SK-N-SH (cell line): Measurements from ENCODE around the gene PARS2.

ENCODE experiments used
- CHD2 ChIP-seq: fragments of 150-350 bp; IDR thresholded peaks from 2 replicates; pipeline ENCODE4 v1.6.1; 2018; ENCODE audit warnings: low read length; ENCODE audit not compliant: partially characterized antibody
- FOXM1 ChIP-seq: IDR thresholded peaks from 2 replicates; pipeline ENCODE4 v1.4.0; 2012; ENCODE audit warnings: low read depth, mild to moderate bottlenecking
- GABPA ChIP-seq: IDR thresholded peaks from 2 replicates; pipeline ENCODE4 v1.4.0; 2012; ENCODE audit warnings: low read depth, mild to moderate bottlenecking
- MXI1 ChIP-seq: IDR thresholded peaks from 2 replicates; pipeline ENCODE4 v1.6.1; 2012; ENCODE audit warnings: mild to moderate bottlenecking, low read depth, low read length, improper control_type of control experiment
- POLR2AphosphoS5 ChIP-seq: IDR thresholded peaks from 2 replicates; pipeline ENCODE4 v1.6.1; 2012; ENCODE audit warnings: low read depth, low read length
- SMC3 ChIP-seq: IDR thresholded peaks from 2 replicates; pipeline ENCODE4 v1.6.1; 2012; ENCODE audit warnings: low read depth, low read length, improper control_type of control experiment
- TAF1 ChIP-seq: IDR thresholded peaks from 2 replicates; pipeline ENCODE4 v1.6.1; 2012; ENCODE audit warnings: low read depth, mild to moderate bottlenecking, low read length, moderate library complexity, borderline replicate concordance
- TCF12 ChIP-seq: IDR thresholded peaks from 2 replicates; pipeline ENCODE4 v1.4.0; 2012
- TF ChIP-seq, protein P1 (sequence below): IDR thresholded peaks from 2 replicates; pipeline ENCODE4 v1.4.0; 2012; ENCODE audit warnings: low read depth
- TF ChIP-seq, protein P2 (sequence below): fragments of 150-350 bp; IDR thresholded peaks from 2 replicates; pipeline ENCODE4 v1.6.1; 2017; ENCODE audit warnings: antibody characterized with exemption, low read length, low read depth, borderline replicate concordance
- TF ChIP-seq, protein P3 (sequence below): fragments of 200-600 bp; sonication (generic); IDR thresholded peaks from 2 replicates; pipeline ENCODE4 v1.6.1; 2017; ENCODE audit warnings: antibody characterized with exemption, mild to moderate bottlenecking, moderate library complexity
- TF ChIP-seq, protein P4 (sequence below): IDR thresholded peaks from 2 replicates; pipeline ENCODE4 v1.6.1; 2012; ENCODE audit warnings: mild to moderate bottlenecking, low read depth, low read length, moderate library complexity

- TF ChIP-seq GABPA (no peak), FOXM1 (no peak), CHD2 (no peak), TCF12 (no peak), TAF1 (no peak), MXI1 (no peak), POLR2AphosphoS5 (no peak), SMC3 (no peak)
- TF ChIP-seq, protein P1, sequence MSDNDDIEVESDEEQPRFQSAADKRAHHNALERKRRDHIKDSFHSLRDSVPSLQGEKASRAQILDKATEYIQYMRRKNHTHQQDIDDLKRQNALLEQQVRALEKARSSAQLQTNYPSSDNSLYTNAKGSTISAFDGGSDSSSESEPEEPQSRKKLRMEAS: no peak
- TF ChIP-seq, protein P2, sequence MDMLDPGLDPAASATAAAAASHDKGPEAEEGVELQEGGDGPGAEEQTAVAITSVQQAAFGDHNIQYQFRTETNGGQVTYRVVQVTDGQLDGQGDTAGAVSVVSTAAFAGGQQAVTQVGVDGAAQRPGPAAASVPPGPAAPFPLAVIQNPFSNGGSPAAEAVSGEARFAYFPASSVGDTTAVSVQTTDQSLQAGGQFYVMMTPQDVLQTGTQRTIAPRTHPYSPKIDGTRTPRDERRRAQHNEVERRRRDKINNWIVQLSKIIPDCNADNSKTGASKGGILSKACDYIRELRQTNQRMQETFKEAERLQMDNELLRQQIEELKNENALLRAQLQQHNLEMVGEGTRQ: no peak
- TF ChIP-seq, protein P3, sequence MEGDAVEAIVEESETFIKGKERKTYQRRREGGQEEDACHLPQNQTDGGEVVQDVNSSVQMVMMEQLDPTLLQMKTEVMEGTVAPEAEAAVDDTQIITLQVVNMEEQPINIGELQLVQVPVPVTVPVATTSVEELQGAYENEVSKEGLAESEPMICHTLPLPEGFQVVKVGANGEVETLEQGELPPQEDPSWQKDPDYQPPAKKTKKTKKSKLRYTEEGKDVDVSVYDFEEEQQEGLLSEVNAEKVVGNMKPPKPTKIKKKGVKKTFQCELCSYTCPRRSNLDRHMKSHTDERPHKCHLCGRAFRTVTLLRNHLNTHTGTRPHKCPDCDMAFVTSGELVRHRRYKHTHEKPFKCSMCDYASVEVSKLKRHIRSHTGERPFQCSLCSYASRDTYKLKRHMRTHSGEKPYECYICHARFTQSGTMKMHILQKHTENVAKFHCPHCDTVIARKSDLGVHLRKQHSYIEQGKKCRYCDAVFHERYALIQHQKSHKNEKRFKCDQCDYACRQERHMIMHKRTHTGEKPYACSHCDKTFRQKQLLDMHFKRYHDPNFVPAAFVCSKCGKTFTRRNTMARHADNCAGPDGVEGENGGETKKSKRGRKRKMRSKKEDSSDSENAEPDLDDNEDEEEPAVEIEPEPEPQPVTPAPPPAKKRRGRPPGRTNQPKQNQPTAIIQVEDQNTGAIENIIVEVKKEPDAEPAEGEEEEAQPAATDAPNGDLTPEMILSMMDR: no peak
- TF ChIP-seq, protein P4, sequence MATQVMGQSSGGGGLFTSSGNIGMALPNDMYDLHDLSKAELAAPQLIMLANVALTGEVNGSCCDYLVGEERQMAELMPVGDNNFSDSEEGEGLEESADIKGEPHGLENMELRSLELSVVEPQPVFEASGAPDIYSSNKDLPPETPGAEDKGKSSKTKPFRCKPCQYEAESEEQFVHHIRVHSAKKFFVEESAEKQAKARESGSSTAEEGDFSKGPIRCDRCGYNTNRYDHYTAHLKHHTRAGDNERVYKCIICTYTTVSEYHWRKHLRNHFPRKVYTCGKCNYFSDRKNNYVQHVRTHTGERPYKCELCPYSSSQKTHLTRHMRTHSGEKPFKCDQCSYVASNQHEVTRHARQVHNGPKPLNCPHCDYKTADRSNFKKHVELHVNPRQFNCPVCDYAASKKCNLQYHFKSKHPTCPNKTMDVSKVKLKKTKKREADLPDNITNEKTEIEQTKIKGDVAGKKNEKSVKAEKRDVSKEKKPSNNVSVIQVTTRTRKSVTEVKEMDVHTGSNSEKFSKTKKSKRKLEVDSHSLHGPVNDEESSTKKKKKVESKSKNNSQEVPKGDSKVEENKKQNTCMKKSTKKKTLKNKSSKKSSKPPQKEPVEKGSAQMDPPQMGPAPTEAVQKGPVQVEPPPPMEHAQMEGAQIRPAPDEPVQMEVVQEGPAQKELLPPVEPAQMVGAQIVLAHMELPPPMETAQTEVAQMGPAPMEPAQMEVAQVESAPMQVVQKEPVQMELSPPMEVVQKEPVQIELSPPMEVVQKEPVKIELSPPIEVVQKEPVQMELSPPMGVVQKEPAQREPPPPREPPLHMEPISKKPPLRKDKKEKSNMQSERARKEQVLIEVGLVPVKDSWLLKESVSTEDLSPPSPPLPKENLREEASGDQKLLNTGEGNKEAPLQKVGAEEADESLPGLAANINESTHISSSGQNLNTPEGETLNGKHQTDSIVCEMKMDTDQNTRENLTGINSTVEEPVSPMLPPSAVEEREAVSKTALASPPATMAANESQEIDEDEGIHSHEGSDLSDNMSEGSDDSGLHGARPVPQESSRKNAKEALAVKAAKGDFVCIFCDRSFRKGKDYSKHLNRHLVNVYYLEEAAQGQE: no peak
Observed at GRCh38 chr1:54710434-54710833, 53.9 kb downstream of the PARS2 start.
